ENCODE results near the gene HFE.

The HFE gene

DNA sequence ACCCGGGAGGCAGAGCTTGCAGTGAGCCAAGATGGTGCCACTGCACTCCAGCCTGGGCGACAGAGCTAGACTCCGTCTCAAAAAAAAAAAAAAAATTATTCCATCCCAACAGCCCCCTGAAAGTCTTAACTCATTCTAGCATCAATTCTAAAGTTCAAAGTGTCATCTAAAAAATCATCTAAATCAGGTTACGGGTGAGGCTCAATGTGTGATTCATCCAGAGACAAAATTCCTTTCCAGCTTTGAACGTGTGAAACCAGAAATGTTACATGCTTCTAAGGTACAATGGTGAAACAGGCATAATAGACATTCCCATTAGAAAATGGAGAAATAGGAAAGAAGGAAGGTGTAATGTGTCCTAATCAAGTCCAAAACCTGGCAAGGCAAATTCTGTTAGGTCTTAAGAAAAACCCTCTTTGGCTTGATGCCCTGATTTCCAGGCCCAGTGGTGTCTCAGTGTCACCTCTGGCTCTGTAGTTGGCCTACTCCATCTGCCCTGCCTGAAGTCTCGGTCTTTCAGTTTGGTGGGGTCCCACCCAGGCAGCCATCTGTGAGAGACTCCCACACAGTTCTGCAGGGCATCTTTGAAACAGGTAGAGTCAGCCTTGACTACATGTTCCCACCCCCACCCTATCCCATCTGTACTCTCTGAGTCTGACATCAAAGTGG, 43.5 kb downstream of the HFE start:
- DNase-seq (ENCODE audit: insufficient read length, low spot score), result no peak
- no peak for FAIRE-seq

GRCh38 chr6:26131618-26132017, 44.4 kb downstream of the HFE start:
- no peak for FAIRE-seq
- DNase-seq (ENCODE audit: insufficient read length, low spot score), result no peak

DNA sequence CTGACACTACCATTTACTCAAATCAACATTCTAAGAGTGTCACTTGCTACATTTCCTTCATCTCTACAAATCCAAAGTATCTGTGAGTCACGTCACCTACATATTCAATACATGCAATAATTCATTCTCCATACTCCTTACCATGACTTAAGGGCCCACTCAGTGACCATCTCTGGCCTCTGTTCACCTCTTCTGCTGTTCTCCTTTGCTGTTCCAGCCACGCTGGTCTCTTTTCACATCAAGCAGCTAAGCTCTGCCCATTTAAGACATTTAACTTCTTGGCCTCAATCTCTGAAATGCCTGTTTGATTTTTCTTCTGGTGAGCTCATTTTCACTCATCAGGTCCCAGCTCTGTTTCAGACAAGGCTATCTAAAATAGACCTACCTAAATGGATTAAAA, 46.5 kb downstream of the HFE start:
- no peak for DNase-seq (ENCODE audit: insufficient read length, low spot score)
- no peak for FAIRE-seq

GRCh38 chr6:26136321-26136720, 49.1 kb downstream of the HFE start:
- FAIRE-seq, result no peak
- no peak for DNase-seq (ENCODE audit: insufficient read length, low spot score)

GRCh38 chr6:26140254-26140966, 53.2 kb downstream of the HFE start:
- DNase-seq (ENCODE audit: insufficient read length, low spot score), result no peak
- FAIRE-seq, result no peak

- FAIRE-seq (no peak), DNase-seq (ENCODE audit: insufficient read length, low spot score) (no peak)
Observed at GRCh38 chr6:26140967-26141294, 53.7 kb downstream of the HFE start.

DNA sequence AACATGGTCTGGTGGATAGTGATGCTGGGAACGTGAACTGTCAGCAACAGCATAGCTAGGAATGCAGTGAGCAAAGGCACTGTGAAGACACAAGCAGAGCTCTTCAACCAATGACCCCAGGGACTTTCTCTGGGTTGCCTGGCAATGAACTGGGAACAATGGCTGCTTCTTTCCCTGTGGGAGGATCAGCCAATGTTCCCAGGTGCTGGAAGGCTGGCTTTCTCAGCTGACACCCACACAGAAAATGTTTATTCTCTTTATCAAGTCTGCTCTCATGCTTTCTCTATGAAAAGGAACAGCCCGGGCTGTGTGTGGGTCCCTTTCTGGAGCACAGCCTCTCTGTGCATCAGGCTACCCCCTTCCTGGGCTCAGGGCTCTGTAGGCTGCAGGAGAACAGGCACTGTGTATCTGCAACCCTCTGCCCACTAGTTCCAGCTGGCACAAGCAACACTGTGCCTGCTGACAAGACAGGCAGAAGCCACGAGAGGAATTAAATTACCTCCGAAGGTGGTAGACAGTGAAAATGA, 54.2 kb downstream of the HFE start:
- no peak for FAIRE-seq
- DNase-seq (ENCODE audit: insufficient read length, low spot score), result no peak

- no peak for FAIRE-seq
Observed at GRCh38 chr6:26142026-26142425, 54.8 kb downstream of the HFE start.

More at GRCh38 chr6:26142026-26142425, 54.8 kb downstream of the HFE start:
- no peak for DNase-seq (ENCODE audit: insufficient read length, low spot score)

Data from GM19239 (cell line).